Upper lobe of left lung (tissue), 4 donors: ENCODE measurements around the gene HAAO.

Experiments used
- CTCF ChIP-seq, 6 experiments: fragments of 450-650 bp in 4 of 6; fragments of 200-600 bp in 2 of 6; sonication (generic) in 2 of 6; IDR thresholded peaks; one replicate each; pipeline ENCODE4 v1.5.1; 2016 to 2019; ENCODE audit warnings: antibody characterized with exemption in 6 of 6
- EP300 ChIP-seq, 4 donors: sonication (generic); formaldehyde crosslinking; IDR thresholded peaks; one replicate each; pipeline ENCODE4 v1.5.1; 2017; ENCODE audit warnings: antibody characterized with exemption in 4 of 4, control low read depth in 2 of 4
- POLR2A ChIP-seq, 4 donors: fragments of 450-650 bp; IDR thresholded peaks; one replicate each; pipeline ENCODE4 v1.5.1; 2016 to 2017; ENCODE audit warnings: antibody characterized with exemption in 4 of 4, mild to moderate bottlenecking in 2 of 4
- POLR2AphosphoS5 ChIP-seq, 2 donors: sonication (generic); formaldehyde crosslinking; IDR thresholded peaks; one replicate each; pipeline ENCODE4 v1.5.1; 2017; ENCODE audit warnings: antibody characterized with exemption in 2 of 2

GRCh38 chr2:42809131-42809818 lies 16.9 kb upstream of the HAAO start:
- TF ChIP-seq POLR2A (IDR thresholded peaks at IDR 0.05) (peak in 1 of 4 donors; percentile 20), CTCF (IDR thresholded peaks at IDR 0.05) (no peak), POLR2AphosphoS5 (IDR thresholded peaks at IDR 0.05) (peak; percentile 15 to 62), EP300 (IDR thresholded peaks at IDR 0.05) (no peak)
